ENCODE measurements around the gene STPG3. TPM values are rescaled to one million over a fixed set of nuclear protein-coding genes. Genes with fewer than 3 reads are reported as not detected.

STPG3 gene
- total and polyA plus RNA-seq, 9 of the 15 experiments (the other 6 are each of a cell fraction or from before 2014, with no cell fraction given): not detected

DNA sequence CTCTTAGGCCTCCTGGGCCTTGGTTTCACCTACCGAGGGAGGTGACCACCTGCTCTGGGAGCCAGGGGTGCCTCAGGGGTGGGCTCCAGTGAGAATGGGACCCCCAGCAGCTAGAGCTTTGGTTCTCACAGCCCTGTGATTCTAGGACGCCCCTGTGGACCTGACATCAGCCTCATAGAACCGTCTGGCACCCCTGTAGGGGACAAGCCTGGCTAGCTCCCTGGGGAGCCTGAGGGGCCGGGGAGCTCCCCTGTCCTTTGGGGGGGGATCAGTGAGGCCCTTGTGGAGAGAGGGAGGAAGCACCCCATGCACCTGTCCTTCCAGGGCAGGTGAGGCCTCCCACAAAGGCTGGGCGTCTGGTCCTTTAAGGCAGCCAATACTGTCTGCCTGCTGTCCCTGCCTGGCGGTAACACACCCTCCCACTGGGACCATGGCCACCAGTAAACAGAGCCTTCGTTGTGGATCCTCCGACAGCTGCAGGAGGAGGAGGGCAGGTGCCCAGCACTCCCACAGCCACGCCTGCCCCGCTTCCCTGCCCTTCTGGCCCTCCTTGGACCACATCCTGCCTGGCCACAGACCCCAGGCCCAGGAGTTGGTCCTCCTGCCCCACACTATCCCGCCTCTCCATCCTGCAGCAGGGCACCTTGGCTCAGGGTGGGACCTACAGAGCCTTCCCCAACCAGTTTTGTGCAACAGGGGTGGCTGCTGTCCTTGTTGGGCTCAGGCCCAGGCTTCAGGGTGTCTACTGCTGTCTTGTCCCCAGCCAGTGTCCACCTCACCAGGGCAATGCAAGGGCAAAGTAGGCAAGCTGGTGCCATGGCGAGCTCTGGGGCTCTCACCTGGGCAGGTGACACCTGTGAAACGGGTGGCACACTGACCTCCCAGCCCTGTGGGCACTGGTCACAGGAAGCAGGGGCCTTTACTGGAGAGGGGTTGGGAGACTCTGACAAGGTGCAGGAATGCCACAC, 13.0 kb upstream of the STPG3 start:
- no TSS peak for BruUV-seq (replicated peaks)
- intact Hi-C loops (cut with micrococcal nuclease): no loop called here
- 68% methylated on average over 12 of the region's 13 CpGs for WGBS (ENCODE audit: insufficient coverage, low coverage, missing lambda C conversion rate)
- Histone ChIP-seq H3K9me1 (ENCODE audit: control insufficient read depth, insufficient read depth, low read length) (peaks cover 8% of the 10 kb centered on the region), H3K79me2 (ENCODE audit: control insufficient read depth, insufficient read depth, low read length) (peaks cover 46% of the 10 kb centered on the region), H3K4me3 (no peak overlapping the region), H2AFZ (ENCODE audit: low read depth, low read length) (no peak overlapping the region), H3K36me3 (ENCODE audit: control insufficient read depth, insufficient read depth, low read length) (peaks cover 19% of the 10 kb centered on the region), H4K20me1 (replicated peaks; ENCODE audit: control insufficient read depth, insufficient read depth, low read length) (peaks cover 15% of the 10 kb centered on the region), H3K4me2 (ENCODE audit: insufficient read depth, low read length) (no peak overlapping the region), H3K27ac (ENCODE audit: extremely low read depth, low read depth, low read length) (no peak overlapping the region), H3K27me3 (ENCODE audit: control insufficient read depth in 2 of 2, insufficient read depth in 2 of 2, low read length in 2 of 2) (no peaks in the 10 kb centered on the region), H3K4me1 (replicated peaks in 1 of 2; ENCODE audit: control insufficient read depth in 2 of 2, insufficient read depth in 2 of 2, low read length in 2 of 2) (peaks cover 23 to 91% of the 10 kb centered on the region in 2 experiments), H3K9ac (ENCODE audit: insufficient read depth in 1 of 2, low read depth in 2 of 2, low read length in 2 of 2) (peak overlapping the region in 1 of 2 experiments; percentile 88; a peak in 2 of 4 replicates), H3K9me3 (replicated peaks; ENCODE audit: control insufficient read depth, insufficient read depth, low read depth, low read length) (no peaks in the 10 kb centered on the region)
- FAIRE-seq (no peak), ATAC-seq (no peak), DNase-seq (ENCODE audit: extremely low read depth in 1 of 4, low spot score in 3 of 4) (no peak)
- ChIA-PET POLR2A (interaction anchor here (0.6 to 0.7 kb wide), 2 partner anchors 66 to 195 kb away, joined by 3 to 4 read pairs; partner anchors contain the start of gene TMEM210), CTCF (ENCODE audit: low intra/inter-chr PET ratio) (interaction anchor here (1.2 kb wide), 1 partner anchor 191 kb away, joined by 7 read pairs; the partner anchor contains the start of gene NPDC1)
- in situ Hi-C loops (cut with MboI): loop anchor here (25.0 kb wide), 1 partner anchor 451 kb away; the partner anchor contains the start of genes CCDC183 and TMEM141
- TF ChIP-seq, protein P1, sequence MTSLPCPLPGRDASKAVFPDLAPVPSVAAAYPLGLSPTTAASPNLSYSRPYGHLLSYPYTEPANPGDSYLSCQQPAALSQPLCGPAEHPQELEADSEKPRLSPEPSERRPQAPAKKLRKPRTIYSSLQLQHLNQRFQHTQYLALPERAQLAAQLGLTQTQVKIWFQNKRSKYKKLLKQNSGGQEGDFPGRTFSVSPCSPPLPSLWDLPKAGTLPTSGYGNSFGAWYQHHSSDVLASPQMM (CRISPR knock-in tag; IDR thresholded peaks at IDR 0.05): no peak
- TF ChIP-seq RBM22 (IDR thresholded peaks at IDR 0.05; ENCODE audit: low read depth, low read length, poor library complexity, severe bottlenecking) (no peak), POLR2AphosphoS2 (IDR thresholded peaks at IDR 0.05; ENCODE audit: low read length) (no peak), ZNF79 (CRISPR knock-in tag; IDR thresholded peaks at IDR 0.05; ENCODE audit: low read depth) (no peak), NR2C1 (IDR thresholded peaks at IDR 0.05) (no peak), NR2C1 (tag; IDR thresholded peaks at IDR 0.05) (no peak), MTF1 (CRISPR knock-in tag; IDR thresholded peaks at IDR 0.05; ENCODE audit: borderline replicate concordance) (no peak)
- TF ChIP-seq, protein P2, sequence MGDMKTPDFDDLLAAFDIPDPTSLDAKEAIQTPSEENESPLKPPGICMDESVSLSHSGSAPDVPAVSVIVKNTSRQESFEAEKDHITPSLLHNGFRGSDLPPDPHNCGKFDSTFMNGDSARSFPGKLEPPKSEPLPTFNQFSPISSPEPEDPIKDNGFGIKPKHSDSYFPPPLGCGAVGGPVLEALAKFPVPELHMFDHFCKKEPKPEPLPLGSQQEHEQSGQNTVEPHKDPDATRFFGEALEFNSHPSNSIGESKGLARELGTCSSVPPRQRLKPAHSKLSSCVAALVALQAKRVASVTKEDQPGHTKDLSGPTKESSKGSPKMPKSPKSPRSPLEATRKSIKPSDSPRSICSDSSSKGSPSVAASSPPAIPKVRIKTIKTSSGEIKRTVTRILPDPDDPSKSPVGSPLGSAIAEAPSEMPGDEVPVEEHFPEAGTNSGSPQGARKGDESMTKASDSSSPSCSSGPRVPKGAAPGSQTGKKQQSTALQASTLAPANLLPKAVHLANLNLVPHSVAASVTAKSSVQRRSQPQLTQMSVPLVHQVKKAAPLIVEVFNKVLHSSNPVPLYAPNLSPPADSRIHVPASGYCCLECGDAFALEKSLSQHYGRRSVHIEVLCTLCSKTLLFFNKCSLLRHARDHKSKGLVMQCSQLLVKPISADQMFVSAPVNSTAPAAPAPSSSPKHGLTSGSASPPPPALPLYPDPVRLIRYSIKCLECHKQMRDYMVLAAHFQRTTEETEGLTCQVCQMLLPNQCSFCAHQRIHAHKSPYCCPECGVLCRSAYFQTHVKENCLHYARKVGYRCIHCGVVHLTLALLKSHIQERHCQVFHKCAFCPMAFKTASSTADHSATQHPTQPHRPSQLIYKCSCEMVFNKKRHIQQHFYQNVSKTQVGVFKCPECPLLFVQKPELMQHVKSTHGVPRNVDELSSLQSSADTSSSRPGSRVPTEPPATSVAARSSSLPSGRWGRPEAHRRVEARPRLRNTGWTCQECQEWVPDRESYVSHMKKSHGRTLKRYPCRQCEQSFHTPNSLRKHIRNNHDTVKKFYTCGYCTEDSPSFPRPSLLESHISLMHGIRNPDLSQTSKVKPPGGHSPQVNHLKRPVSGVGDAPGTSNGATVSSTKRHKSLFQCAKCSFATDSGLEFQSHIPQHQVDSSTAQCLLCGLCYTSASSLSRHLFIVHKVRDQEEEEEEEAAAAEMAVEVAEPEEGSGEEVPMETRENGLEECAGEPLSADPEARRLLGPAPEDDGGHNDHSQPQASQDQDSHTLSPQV (IDR thresholded peaks at IDR 0.05): no peak
